ENCODE data around the gene SLC48A1.
A peak's percentile ranks its signal among the peaks of the same experiment; 100 is the strongest.
"Not testable (repeated sequence)": the region's sequence is repeated elsewhere in the genome, so short reads cannot be mapped to it uniquely, and the experiment has no call there.

Gene SLC48A1

GRCh38 chr12:47812797-47813510 lies 39.9 kb downstream of the SLC48A1 start:
- DNase-seq (ENCODE audit: low spot score): peak; percentile 95

DNA sequence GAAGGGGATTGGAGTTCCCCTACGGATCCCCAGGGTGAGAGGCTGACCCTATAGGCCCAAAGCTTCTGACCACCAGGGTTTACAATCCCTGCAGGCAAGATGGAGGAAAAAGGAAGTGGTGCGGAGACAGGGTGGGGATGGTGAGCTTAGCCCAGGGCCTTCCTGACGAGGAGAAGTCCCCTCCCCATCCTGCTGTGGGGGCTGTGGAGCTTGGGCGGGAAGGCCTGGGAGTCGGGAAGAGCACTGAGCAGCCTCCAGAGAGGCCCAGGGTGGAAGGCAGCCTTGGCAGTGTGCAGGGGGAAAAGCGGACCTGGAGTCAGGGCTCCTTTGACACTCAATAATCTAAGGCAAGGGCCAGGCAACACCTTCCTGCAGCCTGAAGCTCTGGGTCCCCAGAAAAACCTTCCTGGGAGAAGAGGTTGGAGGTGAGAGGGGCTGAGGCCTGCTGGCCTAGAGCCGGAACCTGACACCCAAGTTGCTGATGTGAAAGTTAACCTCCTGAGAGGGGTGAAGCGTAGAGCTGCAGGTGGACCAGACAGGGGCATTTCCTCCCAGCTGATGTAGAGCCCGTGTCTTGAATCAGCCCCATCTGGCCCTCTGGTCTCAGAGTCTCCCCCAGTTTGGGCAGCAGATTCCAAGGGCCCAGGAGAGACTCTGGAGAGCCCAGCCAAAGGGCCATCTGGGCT lies 40.6 kb downstream of the SLC48A1 start:
- DNase-seq (ENCODE audit: low spot score): no peak

GRCh38 chr12:47814539-47815170 lies 41.6 kb downstream of the SLC48A1 start:
- no peak for DNase-seq (ENCODE audit: low spot score)

- not testable (repeated sequence) for DNase-seq (ENCODE audit: low spot score)
Measured at GRCh38 chr12:47815447-47815846, 42.4 kb downstream of the SLC48A1 start.

- no peak for DNase-seq (ENCODE audit: low spot score)
Measured at GRCh38 chr12:47816403-47817271, 43.6 kb downstream of the SLC48A1 start.

DNA sequence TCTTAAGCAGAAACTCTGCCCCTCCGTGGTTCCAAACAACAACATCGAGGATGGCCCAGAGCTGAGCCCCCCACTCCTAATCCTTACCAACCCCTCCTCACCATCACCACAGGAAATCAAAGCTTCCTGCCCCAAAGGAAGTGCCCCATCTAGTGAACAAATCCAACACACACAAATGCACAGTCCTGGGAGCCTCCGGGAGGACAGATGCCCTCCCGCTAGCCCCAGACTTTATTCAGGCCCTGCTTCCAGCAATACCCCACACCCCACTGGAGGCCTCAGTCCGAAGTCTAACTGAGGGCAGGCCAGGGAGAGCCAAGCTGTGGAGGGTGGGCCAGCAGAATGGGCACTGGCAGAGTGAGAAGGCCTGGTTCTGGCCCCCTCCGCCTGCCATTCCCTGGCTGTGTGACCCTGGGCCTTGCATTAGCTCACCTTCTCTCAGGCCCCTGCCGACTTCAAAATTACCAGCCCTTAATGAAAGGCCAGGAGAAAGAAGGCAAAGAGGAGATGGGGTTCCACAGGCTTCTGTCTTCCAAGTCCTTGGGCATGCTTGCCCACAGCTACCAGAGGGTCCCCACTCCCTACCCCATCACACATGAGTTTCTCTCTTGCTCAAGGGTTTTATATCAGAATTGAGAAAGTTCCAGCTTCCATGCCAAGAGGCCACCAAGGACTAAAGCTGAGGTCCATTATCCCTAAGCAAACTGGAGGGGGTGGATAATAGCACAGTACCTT lies 44.4 kb downstream of the SLC48A1 start:
- no peak for DNase-seq (ENCODE audit: low spot score)

DNA sequence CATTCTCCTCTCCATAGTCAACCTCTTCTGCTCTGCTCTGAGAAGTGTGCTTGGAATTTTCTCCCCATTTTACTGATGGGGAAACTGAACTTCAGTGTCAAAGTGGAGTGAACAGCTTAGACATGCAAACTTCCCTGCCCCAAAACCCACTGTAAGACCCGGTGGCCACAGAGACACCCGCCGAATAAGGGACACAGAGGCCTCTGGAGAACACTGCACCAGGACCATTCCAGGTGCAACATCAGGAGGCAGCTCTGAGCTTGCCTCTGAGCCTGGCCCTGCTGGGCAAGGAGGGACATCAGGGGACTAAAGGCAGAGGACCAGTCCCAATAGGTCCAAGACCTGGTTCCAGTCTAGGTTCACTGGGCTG lies 45.0 kb downstream of the SLC48A1 start:
- no peak for DNase-seq (ENCODE audit: low spot score)

GRCh38 chr12:47818467-47819137 lies 45.6 kb downstream of the SLC48A1 start:
- DNase-seq (ENCODE audit: low spot score): no peak

- peak; percentile 41 for DNase-seq (ENCODE audit: low spot score)
Measured at GRCh38 chr12:47819138-47819895, 46.3 kb downstream of the SLC48A1 start.

DNA sequence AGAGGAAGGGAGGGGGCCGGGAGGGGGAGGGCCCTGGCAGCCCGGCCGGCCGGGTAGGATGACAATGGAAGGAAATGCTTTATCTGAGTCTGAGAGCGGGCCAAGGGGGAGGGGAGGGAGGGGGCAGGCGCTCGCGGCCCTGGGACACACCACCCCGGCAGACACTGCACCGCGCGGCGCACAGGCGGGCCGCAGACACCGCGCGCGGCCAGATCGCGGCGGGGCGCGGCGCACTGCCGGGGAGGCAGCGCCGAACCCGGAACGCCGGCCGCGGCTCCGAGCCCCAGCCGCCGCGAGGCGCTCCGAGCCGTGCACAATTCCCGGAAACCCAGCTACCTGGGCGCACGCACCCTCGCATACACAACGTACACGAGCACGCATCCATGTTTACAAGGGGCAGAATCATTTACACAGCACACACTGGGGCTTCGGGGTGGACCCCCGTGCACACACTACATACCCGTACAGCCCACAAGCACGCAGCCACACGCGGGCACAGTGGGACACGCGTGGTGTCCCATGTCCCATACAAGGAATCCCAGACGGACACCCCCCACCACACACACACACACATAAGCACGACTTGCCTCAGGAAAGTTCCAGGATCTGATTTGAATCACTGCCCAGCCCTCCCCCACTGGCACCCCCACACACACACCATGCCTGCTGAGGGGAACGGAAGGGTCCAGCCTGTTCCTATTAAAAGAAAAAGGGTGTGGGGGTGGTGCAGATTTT lies 47.0 kb downstream of the SLC48A1 start, which contains the start of gene HDAC7:
Gene HDAC7, minus strand, starts transcription at position 8 of the 735 bp plus-strand sequence. CDS start 118 bp downstream, outside the sequence.
- DNase-seq (ENCODE audit: low spot score): peak; percentile 80

DNA sequence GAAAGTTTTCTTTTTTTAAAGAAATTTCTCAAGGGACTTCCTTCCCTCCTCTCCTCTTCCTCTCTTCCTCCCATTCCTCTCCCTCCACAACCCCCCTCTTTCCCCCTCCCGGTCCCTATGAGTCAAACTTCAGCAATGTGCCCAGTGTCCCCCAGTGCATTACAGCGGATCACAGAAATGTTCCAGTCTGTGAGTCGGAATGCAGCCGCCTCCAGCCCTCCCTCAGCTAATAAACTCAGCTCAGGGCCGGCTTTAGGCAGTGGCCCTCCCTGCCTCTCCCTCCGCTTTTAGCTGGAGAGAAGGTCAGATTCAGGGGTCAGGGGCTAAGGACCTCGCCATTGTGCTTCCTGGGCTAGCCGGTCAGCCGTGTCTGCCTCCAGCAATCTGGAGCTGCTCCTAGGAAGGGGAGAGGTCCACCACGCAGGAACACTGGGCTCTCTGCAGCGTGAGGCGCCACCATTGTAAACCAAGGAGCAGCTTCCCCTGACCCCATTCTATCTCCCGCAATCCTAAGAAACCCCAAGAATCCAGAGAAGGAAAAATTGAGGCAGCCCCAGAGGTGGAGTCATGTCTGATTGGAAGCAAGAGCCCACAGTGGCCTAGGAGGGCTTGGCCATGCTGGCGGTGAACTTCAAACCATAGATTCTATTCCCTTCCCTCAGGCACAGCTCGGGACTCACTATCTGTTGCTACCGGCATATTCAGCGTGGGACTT lies 47.8 kb downstream of the SLC48A1 start:
- no peak for DNase-seq (ENCODE audit: low spot score)

GRCh38 chr12:47821346-47821706 lies 48.3 kb downstream of the SLC48A1 start:
- DNase-seq (ENCODE audit: low spot score): no peak

GRCh38 chr12:47822401-47822800 lies 49.4 kb downstream of the SLC48A1 start:
- no peak for DNase-seq (ENCODE audit: low spot score)

DNA sequence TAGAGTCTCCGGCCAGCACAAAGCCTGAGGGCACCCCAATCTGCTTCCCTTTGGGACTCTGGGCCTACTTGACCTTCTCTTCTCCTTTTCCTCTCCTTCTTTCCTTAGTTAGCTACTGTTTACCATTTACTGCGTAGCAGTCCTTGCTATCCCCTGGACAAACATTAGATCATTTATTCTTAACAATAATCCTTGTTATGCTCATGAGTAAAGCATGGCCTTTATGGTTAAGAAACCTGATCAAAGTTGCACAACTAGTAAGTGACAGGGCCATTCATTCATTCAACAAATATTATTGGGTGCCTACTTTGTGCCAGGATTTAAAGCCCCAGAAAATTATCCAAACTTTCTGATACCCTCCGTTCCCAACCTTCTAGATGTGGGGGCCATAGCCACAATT lies 49.8 kb downstream of the SLC48A1 start:
- DNase-seq (ENCODE audit: low spot score): no peak

GRCh38 chr12:47823422-47824086 lies 50.5 kb downstream of the SLC48A1 start:
- no peak for DNase-seq (ENCODE audit: low spot score)

DNA sequence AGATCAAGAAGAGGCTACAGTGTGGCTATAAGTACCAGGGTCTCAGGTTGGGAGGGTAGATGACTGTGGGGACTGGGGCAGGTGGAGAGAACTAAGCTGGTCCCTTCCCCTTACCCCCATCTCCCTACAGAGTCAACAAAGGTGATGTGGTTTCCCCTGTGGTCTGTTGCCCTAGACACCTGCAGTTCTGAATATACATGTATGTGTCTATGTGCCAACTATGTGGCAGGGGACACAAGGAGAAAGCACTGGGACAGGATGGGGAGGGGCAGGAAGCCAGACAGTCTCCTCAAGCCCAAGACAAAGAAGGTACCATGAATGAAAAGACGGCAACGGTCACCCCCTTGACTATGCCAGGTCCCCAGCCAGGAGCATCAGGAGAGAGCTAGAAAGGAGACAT lies 51.2 kb downstream of the SLC48A1 start:
- peak; percentile 74 for DNase-seq (ENCODE audit: low spot score)

GRCh38 chr12:47824635-47825034 lies 51.6 kb downstream of the SLC48A1 start:
- DNase-seq (ENCODE audit: low spot score): no peak

DNA sequence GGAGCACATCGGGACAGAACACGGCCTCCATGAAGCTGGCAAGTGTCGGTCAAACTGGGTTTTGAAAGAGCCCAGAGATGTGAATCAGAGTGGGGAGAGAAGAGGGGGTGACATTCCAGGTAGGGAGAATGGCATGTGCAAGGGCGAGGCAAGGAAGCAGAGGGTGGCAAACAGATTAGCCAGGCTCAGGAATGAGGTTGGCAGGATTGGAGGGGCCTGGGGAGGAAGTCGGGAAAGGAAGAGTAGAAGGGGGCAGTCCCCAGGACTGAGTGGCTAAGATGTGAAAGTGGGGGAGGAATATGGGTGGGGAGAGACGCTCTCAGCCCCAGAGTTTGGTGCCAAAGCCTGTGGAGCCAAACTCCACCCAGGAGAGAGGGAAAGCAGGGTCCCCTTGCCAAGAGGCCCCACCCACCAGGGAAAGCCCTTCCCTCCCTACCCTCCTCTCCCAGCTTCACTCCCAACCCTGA lies 52.2 kb downstream of the SLC48A1 start:
- no peak for DNase-seq (ENCODE audit: low spot score)

All from CD4-positive, alpha-beta T cell treated with Interleukin-6 at 100 ng/mL for 8 hours (primary cell).